ENCODE data around the gene GSG1L. TPM values are rescaled to one million over a fixed set of nuclear protein-coding genes. Genes with fewer than 3 reads are reported as not detected.

Gene GSG1L
- total RNA-seq, 1 donor from 2014 or later = not detected

DNA sequence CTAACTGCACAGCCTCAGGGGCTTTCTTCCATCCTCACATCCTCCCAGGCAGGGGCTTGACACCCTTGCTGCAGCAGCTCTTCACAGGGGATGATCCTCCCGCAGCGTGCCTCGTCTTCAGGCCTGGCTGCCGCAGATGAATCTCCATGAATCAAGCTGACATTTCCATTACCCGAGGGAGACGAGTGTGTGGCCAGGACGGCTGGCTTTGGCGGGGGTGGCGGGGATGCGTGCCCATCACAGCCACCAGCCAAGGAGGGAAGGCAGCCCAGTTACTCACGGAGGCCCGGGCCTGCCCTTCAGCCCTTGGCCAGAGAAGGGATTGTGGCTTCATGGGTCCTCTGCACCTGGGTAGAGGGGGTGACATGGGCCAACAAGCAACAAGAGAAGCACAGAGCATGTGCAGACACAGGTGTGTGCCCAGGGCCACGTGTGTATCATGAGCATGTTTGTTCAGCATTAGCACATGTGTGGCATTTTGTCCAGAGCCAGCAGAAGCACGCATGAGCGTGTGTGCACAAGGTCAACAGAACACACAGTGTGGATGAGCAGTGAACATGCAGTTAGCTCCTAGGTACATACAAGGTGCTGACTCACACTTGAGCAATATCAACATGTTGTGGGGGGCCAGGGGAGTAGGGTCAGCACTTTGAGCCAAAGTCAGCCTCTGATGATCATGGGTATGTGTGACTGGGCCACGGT, 277.1 kb downstream of the GSG1L start:
- TF ChIP-seq, protein P1, sequence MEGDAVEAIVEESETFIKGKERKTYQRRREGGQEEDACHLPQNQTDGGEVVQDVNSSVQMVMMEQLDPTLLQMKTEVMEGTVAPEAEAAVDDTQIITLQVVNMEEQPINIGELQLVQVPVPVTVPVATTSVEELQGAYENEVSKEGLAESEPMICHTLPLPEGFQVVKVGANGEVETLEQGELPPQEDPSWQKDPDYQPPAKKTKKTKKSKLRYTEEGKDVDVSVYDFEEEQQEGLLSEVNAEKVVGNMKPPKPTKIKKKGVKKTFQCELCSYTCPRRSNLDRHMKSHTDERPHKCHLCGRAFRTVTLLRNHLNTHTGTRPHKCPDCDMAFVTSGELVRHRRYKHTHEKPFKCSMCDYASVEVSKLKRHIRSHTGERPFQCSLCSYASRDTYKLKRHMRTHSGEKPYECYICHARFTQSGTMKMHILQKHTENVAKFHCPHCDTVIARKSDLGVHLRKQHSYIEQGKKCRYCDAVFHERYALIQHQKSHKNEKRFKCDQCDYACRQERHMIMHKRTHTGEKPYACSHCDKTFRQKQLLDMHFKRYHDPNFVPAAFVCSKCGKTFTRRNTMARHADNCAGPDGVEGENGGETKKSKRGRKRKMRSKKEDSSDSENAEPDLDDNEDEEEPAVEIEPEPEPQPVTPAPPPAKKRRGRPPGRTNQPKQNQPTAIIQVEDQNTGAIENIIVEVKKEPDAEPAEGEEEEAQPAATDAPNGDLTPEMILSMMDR (IDR thresholded peaks at IDR 0.05) = no peak
- Histone ChIP-seq H3K4me1 (peaks cover 2 to 12% of the 10 kb centered on the region in 2 donors), H3K4me3 (no peak overlapping the region), H3K9me3 (no peaks in the 10 kb centered on the region), H3K27me3 (no peaks in the 10 kb centered on the region), H3K27ac (no peak overlapping the region), H3K36me3 (no peaks in the 10 kb centered on the region)
- intact Hi-C loops (cut with DNase I) = no loop called here
- no peak for DNase-seq (ENCODE audit: low spot score in 2 of 2)

DNA sequence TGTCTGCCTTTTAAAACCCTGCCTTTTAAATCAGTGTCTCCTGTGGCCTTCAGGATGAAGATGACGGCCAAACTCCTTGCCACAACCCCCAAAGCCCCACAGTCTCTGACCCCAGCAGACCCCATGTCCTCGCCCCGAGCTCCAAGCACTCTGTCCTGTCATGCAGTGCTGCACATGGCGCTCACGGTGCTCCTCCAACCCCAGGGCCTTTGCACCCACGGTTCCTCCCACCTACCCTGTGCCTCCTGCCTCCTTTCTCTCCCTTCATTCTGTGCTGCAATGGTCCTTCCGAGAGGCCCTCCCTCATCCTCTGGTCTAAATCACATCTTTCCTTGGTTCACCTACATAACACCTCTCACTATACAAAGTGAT, 278.2 kb downstream of the GSG1L start:
- intact Hi-C loops (cut with DNase I) = no loop called here
- no peaks in the 10 kb centered on the region for H3K27me3 ChIP-seq
- TF ChIP-seq, protein P1 (IDR thresholded peaks at IDR 0.05) = no peak

DNA sequence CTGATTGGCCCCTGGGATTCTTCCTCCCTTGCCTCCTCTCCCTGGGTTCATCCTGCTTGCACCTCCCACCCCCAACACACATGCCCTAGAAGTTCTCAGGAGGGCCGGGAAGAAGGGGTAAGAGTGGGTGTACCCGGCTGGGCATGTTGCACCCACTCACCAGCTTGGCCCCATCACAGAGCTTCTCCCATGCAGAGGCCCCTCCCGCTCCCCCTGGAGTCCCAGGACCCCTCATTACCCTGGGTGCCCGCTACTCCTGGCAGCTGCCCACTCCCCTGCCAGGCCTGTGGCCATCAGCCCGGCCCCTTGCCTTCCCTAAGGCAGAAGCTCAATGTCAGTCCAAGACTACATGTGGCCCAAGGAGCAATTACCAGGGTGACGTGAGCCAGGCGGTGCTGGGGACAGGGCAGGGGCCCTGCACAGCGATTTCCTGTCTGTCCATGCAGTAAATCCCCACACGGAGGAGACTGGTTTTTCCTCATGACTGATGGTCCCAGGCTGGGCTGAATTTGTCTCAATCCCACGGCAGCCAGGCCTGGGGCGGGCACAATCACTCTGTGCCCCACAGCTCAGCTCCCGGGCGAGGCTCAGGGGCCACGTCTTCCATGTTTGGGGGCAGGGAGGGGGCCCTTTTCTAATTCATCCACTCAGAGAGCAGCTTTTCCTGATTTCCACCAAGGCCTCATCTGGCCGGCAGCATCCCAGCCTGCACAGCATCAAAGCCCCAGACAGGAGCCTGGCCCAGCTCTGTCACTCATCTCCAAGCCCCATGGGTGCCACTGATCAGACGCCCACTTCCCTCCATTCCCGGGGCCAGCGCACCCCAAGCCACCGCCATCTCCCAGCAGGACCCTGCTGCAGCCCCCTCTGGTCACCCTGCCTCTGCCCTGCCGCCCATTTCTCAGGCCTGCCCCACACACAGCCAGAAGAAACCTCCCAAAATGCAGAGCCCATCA, 278.9 kb downstream of the GSG1L start:
- intact Hi-C loops (cut with DNase I) = no loop called here
- TF ChIP-seq, protein P1 (IDR thresholded peaks at IDR 0.05) = no peak
- no peaks in the 10 kb centered on the region for H3K27me3 ChIP-seq

More for the DNA sequence above, 278.2 kb downstream of the GSG1L start:
- Histone ChIP-seq H3K9me3 (no peaks in the 10 kb centered on the region), H3K27ac (no peak overlapping the region), H3K4me1 (peaks cover 0 to 16% of the 10 kb centered on the region in 2 donors), H3K4me3 (no peak overlapping the region), H3K36me3 (no peaks in the 10 kb centered on the region)
- no peak for DNase-seq (ENCODE audit: low spot score in 2 of 2)

DNA sequence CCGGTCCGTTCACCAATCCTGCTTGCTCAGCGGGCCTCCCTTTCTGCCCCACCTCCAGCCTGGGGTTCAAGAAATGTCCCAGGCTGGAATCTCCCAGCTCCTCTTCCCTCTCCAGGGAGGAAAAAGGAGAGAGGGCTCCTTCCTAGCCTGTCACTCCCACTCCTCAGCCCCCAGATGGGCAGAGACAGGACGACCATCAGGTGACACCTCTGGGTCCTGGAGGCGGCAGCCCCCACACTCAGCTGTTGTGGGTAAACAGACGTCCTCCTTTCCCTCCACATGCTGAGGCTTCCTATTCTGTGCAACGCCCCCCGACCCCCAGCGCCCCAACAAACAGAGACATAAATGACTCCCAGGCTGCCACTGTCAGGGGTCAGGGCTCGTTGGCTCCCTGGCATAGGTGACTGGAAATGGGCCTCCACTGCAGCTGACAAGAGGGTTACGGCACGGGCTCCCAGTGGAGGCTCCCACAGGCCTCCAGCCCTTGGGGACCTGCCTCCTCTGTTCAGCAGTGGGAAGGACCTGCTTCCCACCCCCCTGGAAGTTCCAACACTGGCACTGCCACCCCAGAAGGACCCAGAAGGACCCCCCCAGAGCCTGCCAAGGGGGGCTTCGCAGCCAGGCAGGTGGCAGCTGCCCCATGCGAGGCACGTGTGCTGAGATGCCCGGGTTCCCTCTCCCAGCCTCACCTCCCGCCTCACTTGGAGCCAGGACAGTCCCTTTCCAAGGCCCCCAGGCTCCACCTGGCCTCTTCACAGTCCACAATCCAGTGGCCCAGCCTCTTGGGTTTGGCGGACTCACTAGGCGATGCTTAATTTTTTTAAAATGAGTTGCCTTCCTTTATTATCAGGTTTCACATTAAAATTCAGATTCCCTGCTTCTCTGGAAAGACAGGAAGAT, 281.3 kb downstream of the GSG1L start:
- Histone ChIP-seq H3K4me1 (peaks cover 4 to 17% of the 10 kb centered on the region in 2 donors), H3K4me3 (no peak overlapping the region), H3K27me3 (no peaks in the 10 kb centered on the region), H3K27ac (peak overlapping the region in 1 of 2 donors; percentile 25), H3K36me3 (peaks cover 0 to 5% of the 10 kb centered on the region in 2 donors), H3K9me3 (no peaks in the 10 kb centered on the region)
- TF ChIP-seq, protein P1 (IDR thresholded peaks at IDR 0.05) = no peak
- no peak for DNase-seq (ENCODE audit: low spot score in 2 of 2)
- intact Hi-C loops (cut with DNase I) = no loop called here

More for the DNA sequence above, 278.9 kb downstream of the GSG1L start:
- Histone ChIP-seq H3K36me3 (no peaks in the 10 kb centered on the region), H3K27ac (no peak overlapping the region), H3K9me3 (no peaks in the 10 kb centered on the region), H3K4me1 (peaks cover under 1 to 17% of the 10 kb centered on the region in 2 donors), H3K4me3 (no peak overlapping the region)
- DNase-seq (ENCODE audit: low spot score in 2 of 2) = no peak

DNA sequence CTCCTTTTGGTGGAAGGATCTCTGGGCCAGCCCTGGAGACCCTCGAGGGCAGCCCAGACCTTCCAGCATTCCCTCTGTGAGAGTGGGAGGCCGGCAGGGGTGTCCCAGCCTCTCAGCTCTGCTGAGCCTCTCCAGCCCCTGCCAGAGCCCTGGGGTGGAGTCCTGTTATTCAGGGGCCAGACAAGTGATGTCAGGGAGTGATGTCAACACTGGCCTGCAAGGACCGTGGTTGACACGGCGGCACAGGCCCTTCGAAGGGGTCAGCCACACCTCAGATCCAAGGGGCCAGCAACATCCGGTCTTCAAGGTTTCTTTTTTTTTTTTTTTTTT, 282.4 kb downstream of the GSG1L start:
- DNase-seq (ENCODE audit: low spot score in 2 of 2) = no peak
- peak overlapping the region; percentile 20 to 44 for H3K27ac ChIP-seq

More for the DNA sequence above, 282.4 kb downstream of the GSG1L start:
- H3K9me3 ChIP-seq = no peaks in the 10 kb centered on the region
- H3K4me3 ChIP-seq = no peak overlapping the region
- H3K36me3 ChIP-seq = peaks cover 0 to 6% of the 10 kb centered on the region in 2 donors
- peaks cover 4 to 16% of the 10 kb centered on the region in 2 donors for H3K4me1 ChIP-seq
- TF ChIP-seq, protein P1 (IDR thresholded peaks at IDR 0.05) = no peak
- H3K27me3 ChIP-seq = no peaks in the 10 kb centered on the region
- intact Hi-C loops (cut with DNase I) = no loop called here
